OCI-LY7 (cell line): ENCODE measurements around the gene SH3RF3. TPM values are rescaled to one million over a fixed set of nuclear protein-coding genes. Genes with fewer than 3 reads are reported as not detected.

Experiments used
- BruUV-seq: library from RNA; stranded (reverse); fragments of 400-500 nt; replicated peaks from 2 replicates; lab custom pipeline; 2021; lab: Mats Ljungman, UMichigan
- CTCF ChIA-PET: fragments of 300-600 bp; sonication (Branson Sonifier 250); formaldehyde crosslinking; loops from one replicate; lab custom pipeline; 2022; ENCODE audit warnings: antibody characterized with exemption; ENCODE audit not compliant: unreplicated experiment; lab: Charles Lee
- POLR2A ChIA-PET: fragments of 300-600 bp; sonication (Branson Sonifier 250); formaldehyde crosslinking; loops from one replicate; lab custom pipeline; 2022; ENCODE audit warnings: antibody characterized with exemption; lab: Charles Lee
- DNase-seq: peaks from one replicate; pipeline ENCODE4 v3.0.0-alpha.2; 2015; ENCODE audit warnings: low spot score
- H2AFZ ChIP-seq: fragments of 200-600 bp; sonication (generic), shearing (Covaris generic); 2 replicates; pipeline ENCODE4 v1.6.1; 2014; ENCODE audit warnings: mild to moderate bottlenecking, antibody characterized with exemption, low read length, moderate library complexity
- H3K27ac ChIP-seq: fragments of 200-600 bp; sonication (generic); 2 replicates; pipeline ENCODE4 v1.5.1; 2014; ENCODE audit warnings: mixed run types, low read depth, mild to moderate bottlenecking, moderate library complexity, low read length, inconsistent platforms; ENCODE audit not compliant: poor library complexity, severe bottlenecking
- H3K36me3 ChIP-seq: fragments of 200-600 bp; sonication (generic); 2 replicates; pipeline ENCODE4 v1.6.1; 2014; ENCODE audit warnings: mild to moderate bottlenecking, antibody characterized with exemption, low read length, moderate library complexity, mixed read lengths; ENCODE audit not compliant: insufficient read depth
- H3K4me1 ChIP-seq: fragments of 200-600 bp; sonication (generic); 2 replicates; pipeline ENCODE4 v1.5.1; 2014; ENCODE audit warnings: mild to moderate bottlenecking, low read length; ENCODE audit not compliant: insufficient read depth, poor library complexity, severe bottlenecking
- H3K4me2 ChIP-seq: fragments of 200-600 bp; sonication (generic); 2 replicates; pipeline ENCODE4 v1.6.1; 2014; ENCODE audit warnings: mild to moderate bottlenecking, low read length
- H3K4me3 ChIP-seq: fragments of 200-600 bp; sonication (generic); 2 replicates; pipeline ENCODE4 v1.5.1; 2014; ENCODE audit warnings: mild to moderate bottlenecking, low read depth, low read length; ENCODE audit not compliant: poor library complexity, severe bottlenecking
- H3K79me2 ChIP-seq: fragments of 200-600 bp; sonication (generic); 2 replicates; pipeline ENCODE4 v1.6.1; 2016; ENCODE audit warnings: low read depth, mild to moderate bottlenecking, low read length, moderate library complexity, mixed read lengths; ENCODE audit not compliant: insufficient read depth
- H3K9me2 ChIP-seq: fragments of 200-600 bp; sonication (generic); 2 replicates; pipeline ENCODE4 v1.6.1; 2016; ENCODE audit warnings: mild to moderate bottlenecking, low read length, mixed read lengths; ENCODE audit not compliant: insufficient read depth
- H3K9me3 ChIP-seq: fragments of 200-600 bp; sonication (generic); 2 replicates; pipeline ENCODE4 v1.6.1; 2014; ENCODE audit warnings: mild to moderate bottlenecking, mixed run types, low read length, mixed read lengths
- H4K20me1 ChIP-seq: fragments of 200-600 bp; sonication (generic); 2 replicates; pipeline ENCODE4 v1.6.1; 2014; ENCODE audit warnings: mild to moderate bottlenecking, antibody characterized with exemption, low read length, moderate library complexity, mixed read lengths; ENCODE audit not compliant: insufficient read depth
- EZH2phosphoT487 ChIP-seq: fragments of 200-600 bp; sonication (generic); IDR thresholded peaks from 2 replicates; pipeline ENCODE4 v1.6.1; 2018; ENCODE audit warnings: low read depth, borderline replicate concordance, mild to moderate bottlenecking, mixed run types, antibody characterized with exemption, low read length, moderate library complexity, mixed read lengths
- intact Hi-C: fragments of 100-400 bp; cut with micrococcal nuclease; formaldehyde crosslinking; loops from one replicate; pipeline ENCODE4 v1.10.0; 2022; ENCODE audit not compliant: unreplicated experiment
- total RNA-seq, 2 experiments: library from RNA; depleted of rRNA in 1 of 2; stranded (reverse); fragments of >200 nt in 1 of 2; shearing (Covaris generic) in 1 of 2; gene quantifications; 2 replicates each; pipeline ENCODE4 v1.2.3, GENCODE V29; 2014 to 2022
- TF ChIP-seq, protein P1 (sequence below): fragments of 200-600 bp; sonication (generic); conservative IDR thresholded peaks from 2 replicates; pipeline ENCODE4 v1.5.1; 2014; ENCODE audit warnings: mild to moderate bottlenecking, antibody characterized with exemption, low read length, moderate library complexity, mixed read lengths

SH3RF3 gene
- total RNA-seq, 2 experiments from 2014 or later: not detected

DNA sequence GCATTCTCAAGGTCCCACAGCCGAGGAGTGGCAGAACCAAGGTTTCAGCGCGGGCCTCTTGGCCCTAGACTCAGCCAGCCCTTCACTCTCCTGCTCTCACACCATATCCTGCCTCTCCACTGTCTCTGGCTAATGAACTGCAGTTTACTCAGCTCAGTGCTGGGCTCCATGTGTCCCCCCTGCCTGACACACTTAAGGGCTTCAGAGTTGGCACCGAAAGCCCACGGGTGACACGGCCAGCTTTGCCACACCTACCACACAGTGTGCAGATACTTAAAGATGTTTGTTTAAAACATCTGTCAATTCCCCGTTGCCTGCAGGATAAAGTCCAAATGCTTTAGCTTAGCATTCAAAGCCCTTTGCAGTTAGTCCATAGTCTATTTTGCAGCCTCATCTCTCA, 243.6 kb downstream of the SH3RF3 start:
- intact Hi-C loops: no loop called here
- no peaks in the 10 kb centered on the region for H3K79me2 ChIP-seq
- DNase-seq: no peak
- CTCF ChIA-PET: no interaction called here
- no peaks in the 10 kb centered on the region for H3K9me2 ChIP-seq
- no peaks in the 10 kb centered on the region for H3K4me1 ChIP-seq
- POLR2A ChIA-PET: no interaction called here
- no peaks in the 10 kb centered on the region for H4K20me1 ChIP-seq
- H3K4me3 ChIP-seq: no peak overlapping the region
- H3K27ac ChIP-seq: no peak overlapping the region
- no peaks in the 10 kb centered on the region for H3K36me3 ChIP-seq
- no peak overlapping the region for H3K4me2 ChIP-seq
- no peak overlapping the region for H2AFZ ChIP-seq
- TF ChIP-seq, protein P1, sequence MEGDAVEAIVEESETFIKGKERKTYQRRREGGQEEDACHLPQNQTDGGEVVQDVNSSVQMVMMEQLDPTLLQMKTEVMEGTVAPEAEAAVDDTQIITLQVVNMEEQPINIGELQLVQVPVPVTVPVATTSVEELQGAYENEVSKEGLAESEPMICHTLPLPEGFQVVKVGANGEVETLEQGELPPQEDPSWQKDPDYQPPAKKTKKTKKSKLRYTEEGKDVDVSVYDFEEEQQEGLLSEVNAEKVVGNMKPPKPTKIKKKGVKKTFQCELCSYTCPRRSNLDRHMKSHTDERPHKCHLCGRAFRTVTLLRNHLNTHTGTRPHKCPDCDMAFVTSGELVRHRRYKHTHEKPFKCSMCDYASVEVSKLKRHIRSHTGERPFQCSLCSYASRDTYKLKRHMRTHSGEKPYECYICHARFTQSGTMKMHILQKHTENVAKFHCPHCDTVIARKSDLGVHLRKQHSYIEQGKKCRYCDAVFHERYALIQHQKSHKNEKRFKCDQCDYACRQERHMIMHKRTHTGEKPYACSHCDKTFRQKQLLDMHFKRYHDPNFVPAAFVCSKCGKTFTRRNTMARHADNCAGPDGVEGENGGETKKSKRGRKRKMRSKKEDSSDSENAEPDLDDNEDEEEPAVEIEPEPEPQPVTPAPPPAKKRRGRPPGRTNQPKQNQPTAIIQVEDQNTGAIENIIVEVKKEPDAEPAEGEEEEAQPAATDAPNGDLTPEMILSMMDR: no peak
- no peak for TF ChIP-seq EZH2phosphoT487
- no peaks in the 10 kb centered on the region for H3K9me3 ChIP-seq
- BruUV-seq: no TSS peak

DNA sequence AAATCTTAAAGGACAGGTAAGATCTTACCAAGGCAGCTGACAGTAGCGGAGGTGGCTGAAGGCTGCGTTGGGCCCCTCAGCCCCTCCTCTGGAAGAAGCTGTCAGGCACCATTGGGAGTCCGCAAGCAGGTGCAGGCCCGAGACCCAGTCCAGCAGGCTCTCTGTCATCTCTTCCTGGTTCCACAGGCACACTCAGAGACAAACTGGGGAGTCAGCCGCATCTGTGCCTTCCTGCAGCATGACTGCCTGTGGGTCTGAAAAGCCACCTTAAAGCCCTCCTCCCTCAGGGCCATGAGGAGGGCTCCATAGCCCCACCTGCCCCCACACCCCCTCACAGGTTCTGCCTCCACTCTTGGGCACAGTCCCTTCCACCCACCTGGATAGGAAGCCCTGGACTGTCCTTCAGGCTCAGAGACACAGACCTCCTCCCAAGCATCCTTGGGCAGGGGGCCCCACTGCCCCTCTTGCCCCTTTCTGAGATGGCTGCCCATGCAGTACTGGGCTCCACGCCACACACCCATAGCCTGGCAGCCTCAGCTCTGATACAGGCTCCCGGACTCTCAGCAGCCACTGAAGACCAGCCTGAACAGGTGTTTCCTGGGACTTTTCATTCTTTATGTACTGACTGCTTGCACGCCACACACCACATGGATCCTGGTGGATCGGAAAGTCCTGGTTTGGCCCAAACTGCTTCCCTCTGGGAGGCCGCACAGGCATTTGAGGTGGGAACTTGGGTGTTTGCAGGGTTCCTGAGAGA, 245.0 kb downstream of the SH3RF3 start:
- no peak overlapping the region for H2AFZ ChIP-seq
- CTCF ChIA-PET: interaction anchor here (0.6 kb wide), 1 partner anchor 221 kb away, joined by 3 read pairs; no protein-coding TSS in a partner anchor
- no peaks in the 10 kb centered on the region for H3K9me3 ChIP-seq
- H3K27ac ChIP-seq: no peak overlapping the region
- intact Hi-C loops: no loop called here
- no peaks in the 10 kb centered on the region for H3K79me2 ChIP-seq
- H3K4me3 ChIP-seq: no peak overlapping the region
- no peak for DNase-seq
- no peaks in the 10 kb centered on the region for H3K9me2 ChIP-seq
- POLR2A ChIA-PET: no interaction called here
- TF ChIP-seq, protein P1: no peak
- TF ChIP-seq EZH2phosphoT487: no peak
- H4K20me1 ChIP-seq: no peaks in the 10 kb centered on the region
- BruUV-seq: no TSS peak
- H3K36me3 ChIP-seq: no peaks in the 10 kb centered on the region
- no peaks in the 10 kb centered on the region for H3K4me1 ChIP-seq
- no peak overlapping the region for H3K4me2 ChIP-seq

DNA sequence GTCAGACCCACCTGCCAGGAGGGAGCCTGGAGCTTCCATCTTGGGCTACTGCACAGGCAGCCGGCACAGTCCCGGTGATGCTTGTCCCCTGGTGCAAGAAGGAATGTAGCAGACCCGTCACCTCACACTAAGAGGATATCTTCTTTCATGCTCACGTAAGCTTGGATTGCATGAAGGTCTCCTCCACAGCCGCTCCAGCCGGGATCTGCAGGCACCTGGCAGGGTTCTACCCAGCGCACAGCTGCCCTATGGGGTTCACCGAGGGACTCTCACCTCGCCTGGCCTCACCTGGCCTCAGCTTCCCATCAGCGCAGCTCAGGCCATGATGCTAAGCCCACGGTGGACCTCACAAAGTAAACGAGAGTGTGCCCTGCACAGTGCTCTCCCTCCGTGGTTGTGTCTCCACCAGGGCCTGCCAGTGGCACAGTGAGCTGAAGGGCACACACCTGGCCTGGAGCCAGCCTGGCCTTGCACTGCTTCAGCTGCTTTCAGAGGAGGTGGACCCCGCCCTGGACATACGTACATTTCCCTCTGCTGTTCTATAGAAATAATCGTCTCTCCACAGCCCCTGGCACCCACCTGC, 245.6 kb downstream of the SH3RF3 start:
- Histone ChIP-seq H3K9me3 (no peaks in the 10 kb centered on the region), H3K36me3 (no peaks in the 10 kb centered on the region), H3K4me1 (no peaks in the 10 kb centered on the region), H3K4me3 (no peak overlapping the region), H3K27ac (no peak overlapping the region), H3K4me2 (no peak overlapping the region), H3K79me2 (no peaks in the 10 kb centered on the region), H4K20me1 (no peaks in the 10 kb centered on the region), H3K9me2 (no peaks in the 10 kb centered on the region), H2AFZ (no peak overlapping the region)
- ChIA-PET POLR2A (no interaction called here), CTCF (interaction anchor here (0.6 kb wide), 1 partner anchor 222 kb away, joined by 3 read pairs; no protein-coding TSS in a partner anchor)
- no TSS peak for BruUV-seq
- TF ChIP-seq EZH2phosphoT487: no peak
- TF ChIP-seq, protein P1: no peak
- intact Hi-C loops: no loop called here
- DNase-seq: no peak
